ENCODE data around the gene RIN1. TPM values are rescaled to one million over a fixed set of nuclear protein-coding genes. Genes with fewer than 3 reads are reported as not detected.

RIN1 gene
- total RNA-seq, 1 donor from 2014 or later = 4.3 TPM

DNA sequence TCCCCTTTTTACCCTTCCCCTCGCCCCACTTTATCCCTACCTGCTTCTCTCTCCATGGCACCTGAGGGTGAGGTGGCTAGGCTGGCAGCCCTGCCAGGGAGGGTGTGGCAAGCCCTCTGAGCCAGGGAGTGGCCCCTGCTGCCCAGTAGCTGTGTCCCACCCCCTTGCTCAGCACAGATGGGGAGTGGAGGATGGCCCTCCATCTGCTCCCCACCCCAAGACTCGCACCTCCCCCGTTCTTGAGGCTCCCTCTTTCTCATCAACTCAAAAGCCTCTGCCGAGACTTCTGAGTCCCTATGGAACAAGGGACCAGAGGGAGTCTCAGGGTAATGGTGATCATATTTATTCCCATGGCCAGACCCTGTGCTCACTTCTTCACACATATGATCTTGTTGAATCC, 42.9 kb downstream of the RIN1 start:
- Mint-ChIP-seq H3K9me3 (no peaks in the 10 kb centered on the region), H3K27ac (ENCODE audit: unreplicated experiment) (no peak overlapping the region), H3K4me1 (peaks cover 29% of the 10 kb centered on the region), H3K4me3 (peak overlapping the region; percentile 71), H3K27me3 (ENCODE audit: low read depth) (peaks cover 64% of the 10 kb centered on the region), H3K36me3 (ENCODE audit: low read depth) (no peaks in the 10 kb centered on the region)
- DNase-seq (ENCODE audit: low read depth, low spot score) = no peak
- TF ChIP-seq, protein P1, sequence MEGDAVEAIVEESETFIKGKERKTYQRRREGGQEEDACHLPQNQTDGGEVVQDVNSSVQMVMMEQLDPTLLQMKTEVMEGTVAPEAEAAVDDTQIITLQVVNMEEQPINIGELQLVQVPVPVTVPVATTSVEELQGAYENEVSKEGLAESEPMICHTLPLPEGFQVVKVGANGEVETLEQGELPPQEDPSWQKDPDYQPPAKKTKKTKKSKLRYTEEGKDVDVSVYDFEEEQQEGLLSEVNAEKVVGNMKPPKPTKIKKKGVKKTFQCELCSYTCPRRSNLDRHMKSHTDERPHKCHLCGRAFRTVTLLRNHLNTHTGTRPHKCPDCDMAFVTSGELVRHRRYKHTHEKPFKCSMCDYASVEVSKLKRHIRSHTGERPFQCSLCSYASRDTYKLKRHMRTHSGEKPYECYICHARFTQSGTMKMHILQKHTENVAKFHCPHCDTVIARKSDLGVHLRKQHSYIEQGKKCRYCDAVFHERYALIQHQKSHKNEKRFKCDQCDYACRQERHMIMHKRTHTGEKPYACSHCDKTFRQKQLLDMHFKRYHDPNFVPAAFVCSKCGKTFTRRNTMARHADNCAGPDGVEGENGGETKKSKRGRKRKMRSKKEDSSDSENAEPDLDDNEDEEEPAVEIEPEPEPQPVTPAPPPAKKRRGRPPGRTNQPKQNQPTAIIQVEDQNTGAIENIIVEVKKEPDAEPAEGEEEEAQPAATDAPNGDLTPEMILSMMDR (conservative IDR thresholded peaks at IDR 0.05) = no peak

DNA sequence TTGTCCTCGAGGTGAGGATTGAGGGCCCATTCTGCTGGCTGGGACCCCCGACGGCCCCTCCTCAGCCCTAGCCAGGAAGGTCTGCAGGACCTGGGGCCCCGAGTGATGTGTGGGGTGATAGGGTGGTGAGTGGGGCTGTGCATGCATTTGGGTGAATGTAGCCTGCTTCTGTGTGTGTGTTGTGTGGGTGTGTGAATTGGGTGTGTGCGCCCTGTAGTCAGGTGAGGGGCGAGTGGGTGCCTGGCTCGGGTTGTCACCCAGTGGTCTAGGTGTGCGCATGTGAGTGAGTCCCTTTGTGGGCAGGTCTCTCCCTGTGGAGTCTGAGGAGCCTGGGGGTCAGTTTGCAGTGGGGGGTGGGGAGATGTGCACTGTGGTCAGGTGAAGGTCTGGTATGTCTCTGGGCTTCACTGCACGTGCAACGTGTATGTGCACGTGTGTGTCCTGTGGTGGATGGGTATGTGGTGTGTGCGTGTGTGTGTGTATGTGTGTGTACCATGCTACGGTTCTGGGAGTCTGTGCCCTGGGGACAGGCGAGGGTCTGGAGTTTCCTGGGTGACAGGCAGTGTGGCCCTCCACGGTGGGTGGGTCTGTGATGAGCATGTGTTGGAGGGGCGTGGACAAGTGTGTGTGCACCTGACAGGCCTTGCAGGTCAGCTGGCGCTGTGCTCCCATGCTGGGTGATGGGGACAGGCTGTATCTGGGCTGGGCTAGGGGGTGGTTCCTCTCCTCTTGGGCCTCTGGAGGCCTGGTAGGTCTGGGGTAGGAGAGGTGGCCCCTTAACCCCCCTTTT, 43.5 kb downstream of the RIN1 start:
- Mint-ChIP-seq H3K4me1 (peaks cover 33% of the 10 kb centered on the region), H3K27me3 (ENCODE audit: low read depth) (peaks cover 61% of the 10 kb centered on the region), H3K4me3 (peak overlapping the region; percentile 75), H3K9me3 (no peaks in the 10 kb centered on the region), H3K27ac (ENCODE audit: unreplicated experiment) (no peak overlapping the region), H3K36me3 (ENCODE audit: low read depth) (no peaks in the 10 kb centered on the region)
- TF ChIP-seq, protein P1 (conservative IDR thresholded peaks at IDR 0.05) = no peak
- DNase-seq (ENCODE audit: low read depth, low spot score) = no peak

DNA sequence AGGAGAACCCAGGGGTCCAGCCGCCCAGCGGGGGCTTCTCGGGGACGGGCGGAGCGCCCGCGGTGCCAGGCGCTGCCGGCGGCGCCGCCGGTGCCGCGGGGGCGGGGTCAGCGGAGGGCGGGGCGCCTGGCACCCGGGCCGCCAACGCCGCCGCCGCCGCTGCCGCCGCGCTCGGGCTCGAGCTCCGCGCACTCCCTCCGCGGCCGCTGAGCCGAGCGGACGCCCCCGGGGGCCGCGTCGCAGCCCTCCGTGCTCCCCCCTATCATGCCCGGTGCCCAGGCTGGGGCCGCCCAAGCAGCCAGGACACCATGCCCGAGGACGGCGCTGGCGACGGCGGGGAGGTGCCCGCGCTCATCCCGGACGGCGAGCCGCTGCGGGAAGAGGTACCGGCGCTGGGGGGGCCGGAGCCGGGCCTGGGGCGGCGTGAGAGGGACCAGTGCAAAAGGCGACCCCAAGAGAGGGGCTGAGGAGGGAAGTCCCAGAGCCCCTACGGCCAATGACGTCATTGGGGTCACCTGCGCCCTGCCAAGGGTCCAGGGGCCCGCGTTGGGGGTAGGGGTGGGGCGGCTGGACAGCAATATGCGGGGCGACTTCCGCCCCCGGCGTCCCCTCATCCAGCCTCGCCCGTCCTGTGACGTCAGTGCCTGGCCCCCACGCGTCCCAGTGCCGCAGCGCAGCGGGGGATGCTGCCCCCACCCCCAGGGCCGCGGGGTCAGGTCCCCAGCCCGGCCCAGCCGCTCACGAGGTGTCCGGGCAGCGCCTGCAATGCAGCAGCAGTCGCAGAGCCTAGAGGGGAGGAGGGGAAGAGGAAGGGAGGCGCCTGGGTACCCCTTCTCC, 44.3 kb downstream of the RIN1 start, which contains the start of gene TMEM151A:
Gene TMEM151A, plus strand, starts transcription at position 189 of the 837 bp plus-strand sequence. Its CDS starts 120 bp downstream, at position 309.
- peaks cover 33% of the 10 kb centered on the region for H3K4me1 Mint-ChIP-seq
- no peaks in the 10 kb centered on the region for H3K9me3 Mint-ChIP-seq
- H3K4me3 Mint-ChIP-seq = peak within 1 kb of the TSS; percentile 90
- no peaks in the 10 kb centered on the region for H3K36me3 Mint-ChIP-seq (ENCODE audit: low read depth)
- TF ChIP-seq, protein P1 (conservative IDR thresholded peaks at IDR 0.05) = no peak
- peaks cover 53% of the 10 kb centered on the region for H3K27me3 Mint-ChIP-seq (ENCODE audit: low read depth)
- DNase-seq (ENCODE audit: low read depth, low spot score) = no peak
- H3K27ac Mint-ChIP-seq (ENCODE audit: unreplicated experiment) = no peak within 1 kb of the TSS

DNA sequence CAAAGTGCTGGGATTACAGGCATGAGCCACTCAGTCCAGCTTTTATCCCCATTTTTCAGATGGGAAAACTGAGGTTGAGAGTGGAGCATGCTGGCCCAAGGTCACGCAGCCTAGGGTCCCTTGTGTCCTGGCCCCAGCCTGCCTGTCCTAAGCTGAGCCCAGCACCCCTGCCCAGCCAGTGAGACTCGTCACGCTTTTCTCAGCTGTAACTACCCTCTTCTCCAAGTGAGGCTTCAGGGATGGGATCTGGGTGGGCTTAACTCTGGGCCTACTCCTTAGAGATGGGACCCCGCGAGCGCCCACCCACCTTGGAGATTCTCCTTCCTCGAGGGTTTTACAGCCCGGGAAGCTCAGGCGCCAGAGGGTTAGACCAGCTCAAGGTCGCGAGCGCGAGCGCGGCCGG, 44.9 kb downstream of the RIN1 start:
- H3K4me1 Mint-ChIP-seq = peaks cover 33% of the 10 kb centered on the region
- DNase-seq (ENCODE audit: low read depth, low spot score) = no peak

DNA sequence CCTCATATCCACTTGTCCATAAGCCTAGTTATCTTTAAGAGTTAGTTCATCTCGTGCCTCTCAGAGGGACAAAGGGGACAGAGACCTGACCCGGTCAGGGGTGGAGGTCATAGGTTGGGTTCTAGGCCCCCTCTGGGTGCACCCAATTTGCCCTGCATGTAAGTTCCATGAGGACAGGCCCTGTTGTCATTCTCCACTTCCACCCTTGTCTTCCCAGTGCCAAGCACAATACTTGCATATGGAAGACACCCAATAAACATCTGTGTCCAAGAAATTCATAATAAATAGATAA, 46.0 kb downstream of the RIN1 start:
- no peaks in the 10 kb centered on the region for H3K9me3 Mint-ChIP-seq
- TF ChIP-seq, protein P1 (conservative IDR thresholded peaks at IDR 0.05) = no peak
- no peak for DNase-seq (ENCODE audit: low read depth, low spot score)
- H3K4me1 Mint-ChIP-seq = peaks cover 33% of the 10 kb centered on the region
- no peak overlapping the region for H3K27ac Mint-ChIP-seq (ENCODE audit: unreplicated experiment)
- H3K36me3 Mint-ChIP-seq (ENCODE audit: low read depth) = no peaks in the 10 kb centered on the region
- peak overlapping the region; percentile 90 for H3K4me3 Mint-ChIP-seq
- peaks cover 47% of the 10 kb centered on the region for H3K27me3 Mint-ChIP-seq (ENCODE audit: low read depth)

More for the DNA sequence above, 44.9 kb downstream of the RIN1 start:
- Mint-ChIP-seq H3K27me3 (ENCODE audit: low read depth) (peaks cover 50% of the 10 kb centered on the region), H3K9me3 (no peaks in the 10 kb centered on the region), H3K36me3 (ENCODE audit: low read depth) (no peaks in the 10 kb centered on the region), H3K27ac (ENCODE audit: unreplicated experiment) (no peak overlapping the region), H3K4me3 (peak overlapping the region; percentile 90)
- TF ChIP-seq, protein P1 (conservative IDR thresholded peaks at IDR 0.05) = no peak
